HL-60 (cell line): ENCODE data around the gene MALT1.

Experiments used
- CTCF ChIP-seq: IDR thresholded peaks from one replicate; pipeline ENCODE4 v1.5.1; 2011; ENCODE audit warnings: low read length, control low read depth, inconsistent platforms; ENCODE audit not compliant: insufficient read depth
- GABPA ChIP-seq: IDR thresholded peaks from 2 replicates; pipeline ENCODE4 v1.6.1; 2012; ENCODE audit warnings: low read depth
- POLR2AphosphoS5 ChIP-seq: IDR thresholded peaks from 2 replicates; pipeline ENCODE4 v1.6.1; 2012; ENCODE audit warnings: low read depth
- REST ChIP-seq: IDR thresholded peaks from 2 replicates; pipeline ENCODE4 v1.6.1; 2012; ENCODE audit warnings: low read depth; ENCODE audit not compliant: insufficient replicate concordance
- SPI1 ChIP-seq: IDR thresholded peaks from 2 replicates; pipeline ENCODE4 v1.6.1; 2012; ENCODE audit warnings: low read depth, mild to moderate bottlenecking, borderline replicate concordance

GRCh38 chr18:58632552-58632951 is 38.7 kb upstream of the MALT1 start:
- TF ChIP-seq REST (no peak), CTCF (no peak), POLR2AphosphoS5 (no peak), GABPA (no peak), SPI1 (no peak)
